Left colon (tissue), 2 donors: ENCODE results near the gene CALD1. TPM values are rescaled to one million over a fixed set of nuclear protein-coding genes. Genes with fewer than 3 reads are reported as not detected.

Source experiments
- ATAC-seq: fragments of 200-7000 bp; cut with Tn5 transposase; one replicate; pipeline ENCODE4 v1.9.1; 2020; ENCODE audit warnings: mild to moderate bottlenecking, moderate library complexity
- DNase-seq, 2 donors: peaks; one replicate each; pipeline ENCODE4 v3.0.0-alpha.2; 2020
- intact Hi-C, 2 donors: fragments of 100-400 bp; cut with DNase I in 1 of 2; cut with micrococcal nuclease in 1 of 2; formaldehyde crosslinking; loops; one replicate each; pipeline versions ENCODE4 v1.11.2 to v1.14.0; 2022; cut with DNase I, micrococcal nuclease
- total RNA-seq, 2 donors: library from RNA; stranded (reverse); fragmentation: NEBNext Ultra II Directional; extraction: Animal tissue kit (Norgen Biotek cat#: 25700); gene quantifications; one replicate each; pipeline ENCODE4 v1.2.1, GENCODE V29; 2021
- donor health status: DM: no; HTN: no; CAD: no.
- donor health status: DM: yes; HTN: yes; CAD: no.

Gene CALD1
- total RNA-seq, 2 donors from 2014 or later = 36.7 to 161 TPM

DNA sequence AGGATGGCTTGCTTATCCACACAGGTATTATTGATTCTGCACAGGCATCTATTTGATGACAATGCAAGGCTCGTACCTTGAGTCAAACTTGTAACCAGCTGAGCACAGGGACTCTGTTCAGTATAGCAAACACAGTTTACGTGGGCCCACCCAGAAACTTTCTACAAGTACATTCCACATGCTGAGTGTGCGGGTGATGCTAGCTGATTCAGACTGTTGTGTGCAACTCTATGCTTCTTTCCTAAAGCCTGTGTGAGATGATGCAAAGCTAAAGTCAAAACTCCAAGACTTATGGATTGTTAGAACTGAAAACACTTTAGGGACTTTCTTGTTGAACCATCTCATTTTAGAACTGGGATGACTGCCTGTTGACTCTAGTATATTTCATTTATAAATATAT lies 21.5 kb upstream of the CALD1 start:
- ATAC-seq (no peak), DNase-seq (no peak)
- intact Hi-C loops = no loop called here

DNA sequence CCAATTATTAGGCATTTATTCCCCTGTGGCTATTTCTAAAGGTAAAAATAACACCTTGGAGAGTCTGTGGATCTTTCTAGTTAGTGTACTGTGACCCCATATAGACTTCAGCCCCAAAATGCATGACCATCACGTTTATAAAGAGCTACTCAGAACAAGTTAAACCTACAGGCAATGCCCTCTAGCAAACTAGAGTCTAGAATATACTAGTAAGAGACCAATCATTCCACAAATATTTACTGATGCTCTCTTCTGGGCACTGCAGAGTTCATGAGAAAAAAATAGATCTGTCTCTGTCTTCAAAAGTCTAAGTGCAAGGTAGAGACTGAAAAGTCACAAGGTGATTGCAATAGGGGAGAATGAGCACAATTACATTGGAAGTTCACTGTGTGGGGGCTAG lies 20.5 kb upstream of the CALD1 start:
- intact Hi-C loops = no loop called here
- ATAC-seq (no peak), DNase-seq (no peak)

DNA sequence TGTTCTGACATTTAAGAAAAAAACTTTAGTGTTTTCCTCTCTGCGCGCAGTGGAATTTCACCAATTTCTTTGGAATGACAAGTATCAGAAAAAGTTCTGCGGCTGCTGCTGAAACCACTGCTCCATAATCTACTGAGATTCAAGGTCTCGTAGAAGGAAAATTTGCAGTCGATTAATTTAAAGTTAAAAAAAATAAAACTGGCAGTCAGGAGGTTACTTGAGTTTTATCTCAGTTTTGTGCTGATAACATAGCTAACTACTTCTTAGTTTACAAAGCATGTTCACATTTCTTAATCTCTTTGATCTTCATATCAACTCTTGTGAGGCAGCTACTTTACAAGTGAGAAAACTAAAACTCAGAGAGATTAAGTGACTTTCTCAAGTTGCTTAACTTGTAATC lies 18.2 kb upstream of the CALD1 start:
- intact Hi-C loops = no loop called here
- ATAC-seq = no peak
- no peak for DNase-seq

DNA sequence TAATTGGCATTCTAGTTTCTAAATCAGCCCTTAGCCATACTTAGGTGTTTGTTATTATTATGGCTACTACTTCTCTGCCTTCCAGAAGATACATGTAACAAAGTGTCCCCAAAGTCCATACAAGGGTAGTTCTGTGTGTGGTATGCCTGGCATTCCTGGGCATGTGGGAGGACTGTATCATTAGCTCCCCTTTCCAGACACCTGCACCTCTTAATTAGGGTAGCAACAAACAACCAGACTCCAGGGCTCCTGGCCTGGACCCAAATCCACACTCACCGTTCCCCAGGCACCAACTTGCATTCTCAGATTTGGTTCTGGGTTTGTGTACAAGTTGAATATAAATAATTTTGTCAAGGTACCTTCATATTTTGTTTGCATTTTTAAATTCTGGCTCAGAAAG lies 15.5 kb upstream of the CALD1 start:
- ATAC-seq = no peak
- no peak for DNase-seq
- intact Hi-C loops = no loop called here

GRCh38 chr7:134764365-134764764 lies 15.1 kb upstream of the CALD1 start:
- no peak for ATAC-seq
- intact Hi-C loops = no loop called here
- DNase-seq = no peak

- no peak for ATAC-seq
- intact Hi-C loops = no loop called here
- no peak for DNase-seq
Observed at GRCh38 chr7:134766779-134767519, 12.5 kb upstream of the CALD1 start.

DNA sequence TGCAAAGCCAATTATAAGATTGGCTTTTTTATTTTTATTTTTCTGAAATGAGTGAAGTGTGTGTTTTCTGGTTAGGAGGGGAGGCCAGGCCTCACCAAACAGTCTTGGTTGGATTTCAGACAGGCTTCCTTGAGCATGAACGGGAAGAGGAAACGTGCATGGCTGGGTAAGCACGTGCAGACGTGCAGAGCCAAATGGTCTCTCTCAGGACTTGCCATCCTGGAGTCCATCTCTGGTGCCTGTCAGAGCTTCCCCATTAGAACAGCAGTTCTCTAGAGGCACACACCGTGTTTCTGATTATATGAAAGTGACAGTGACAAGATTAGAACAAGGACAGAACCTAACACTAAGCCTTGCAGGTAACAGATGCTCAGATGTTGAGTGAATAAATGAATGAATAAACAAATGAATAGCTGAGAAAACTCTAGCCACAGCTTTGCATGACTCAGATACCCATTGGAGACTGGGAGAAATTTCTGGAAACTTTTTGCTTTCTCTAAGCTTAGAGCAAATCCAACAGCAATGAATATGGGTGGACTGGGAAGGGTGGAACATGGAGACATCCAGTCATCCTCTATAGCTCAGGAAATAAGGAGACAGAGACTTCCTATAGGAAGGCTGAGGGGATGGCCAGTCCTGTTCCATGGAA lies 11.8 kb upstream of the CALD1 start:
- intact Hi-C loops = no loop called here
- ATAC-seq (no peak), DNase-seq (no peak)

GRCh38 chr7:134768243-134768642 lies 11.2 kb upstream of the CALD1 start:
- intact Hi-C loops = no loop called here
- ATAC-seq (no peak), DNase-seq (no peak)

DNA sequence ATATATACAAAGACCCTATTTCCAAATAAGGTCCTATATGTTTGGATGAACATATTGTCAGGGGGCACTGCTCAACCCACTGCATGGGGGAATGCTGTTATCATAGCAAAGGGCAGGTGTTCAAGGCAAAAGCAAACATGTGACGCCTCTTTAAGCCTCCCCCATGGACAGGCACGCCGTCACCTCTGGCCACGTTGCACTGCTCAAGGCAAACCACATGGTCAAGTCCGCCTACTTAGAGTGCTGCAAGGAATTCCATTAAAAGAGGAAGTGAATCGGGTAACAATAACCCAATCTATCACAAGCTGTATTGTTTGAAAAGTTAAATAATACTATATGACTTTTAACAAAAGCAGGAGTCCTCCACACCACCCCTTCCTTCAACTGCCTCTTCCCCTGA lies 8.8 kb upstream of the CALD1 start:
- ATAC-seq (no peak), DNase-seq (no peak)
- intact Hi-C loops = no loop called here

DNA sequence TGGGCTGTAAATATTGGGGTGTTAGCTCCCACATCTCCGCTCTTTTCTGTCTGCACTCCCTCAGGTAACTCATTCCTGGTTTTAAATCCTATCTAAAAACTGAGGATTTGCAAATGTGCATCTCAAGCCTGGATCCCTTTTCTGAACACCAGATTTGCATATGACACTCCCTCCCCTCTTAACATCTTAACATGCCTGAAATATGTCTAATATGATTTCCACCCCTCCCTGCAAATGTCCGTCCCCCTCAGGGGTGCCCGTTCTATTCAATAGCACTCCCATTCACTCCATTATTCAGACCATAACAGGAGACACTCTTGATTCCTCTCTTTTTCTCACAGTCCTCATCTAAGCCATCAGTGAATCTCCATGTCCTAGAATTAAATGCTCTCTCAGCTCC lies 8.3 kb upstream of the CALD1 start:
- intact Hi-C loops = no loop called here
- DNase-seq (no peak), ATAC-seq (no peak)

DNA sequence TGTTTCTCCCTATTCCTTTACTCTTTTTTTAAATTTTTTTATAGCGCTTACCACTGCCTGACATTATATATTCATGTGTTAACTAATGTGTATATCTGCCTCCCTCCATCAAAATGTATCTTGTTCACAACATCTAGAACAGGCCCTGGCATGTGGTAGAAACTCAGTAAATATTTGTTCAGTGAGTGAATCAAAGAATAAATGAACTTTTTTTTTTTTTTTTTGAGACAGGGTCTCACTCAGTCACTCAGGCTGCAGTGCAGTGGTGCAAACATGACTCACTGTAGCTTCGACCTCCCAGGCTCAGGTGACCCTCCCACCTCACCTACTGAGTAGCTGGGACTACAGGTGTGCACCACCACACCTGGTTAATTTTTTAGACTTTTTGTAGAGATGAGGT lies 7.5 kb upstream of the CALD1 start:
- DNase-seq (no peak), ATAC-seq (no peak)
- intact Hi-C loops = no loop called here

DNA sequence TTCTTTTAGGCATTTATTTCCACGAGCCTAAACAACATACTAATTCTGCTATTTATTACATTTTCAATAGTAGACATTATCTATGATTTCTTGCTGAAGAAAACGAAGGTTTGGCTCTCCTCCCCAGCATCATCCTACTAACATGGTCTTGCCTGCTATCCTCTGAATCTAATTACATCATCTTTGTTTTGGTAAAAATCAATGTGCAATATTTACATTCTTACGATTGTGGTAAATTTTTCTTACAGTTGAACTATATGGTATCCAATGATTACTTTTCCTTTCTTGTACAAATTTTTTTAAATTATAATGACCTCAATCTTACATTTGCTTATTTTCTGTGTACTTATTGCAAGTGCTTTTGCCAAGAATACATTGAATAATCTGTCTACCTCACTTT lies 7.0 kb upstream of the CALD1 start:
- intact Hi-C loops = no loop called here
- ATAC-seq (no peak), DNase-seq (no peak)

DNA sequence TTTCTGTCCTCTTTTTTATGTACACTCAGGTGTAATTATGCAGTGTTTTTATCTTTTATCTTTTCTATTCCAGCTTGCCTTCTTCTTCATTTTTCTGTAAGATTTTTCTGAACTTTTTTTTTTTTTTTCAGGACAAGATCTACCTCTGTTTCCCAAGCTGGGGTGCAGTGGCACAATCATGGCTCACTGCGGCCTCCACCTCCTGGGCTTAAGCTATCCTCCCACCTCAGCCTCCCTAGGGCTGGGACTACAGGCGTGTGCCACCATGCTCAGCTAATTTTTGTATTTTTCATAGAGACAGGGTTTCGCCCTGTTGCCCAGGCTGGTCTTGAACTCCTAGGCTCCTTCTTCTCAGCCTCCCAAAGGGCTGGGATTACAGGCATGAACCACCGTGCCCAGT lies 6.3 kb upstream of the CALD1 start:
- DNase-seq = no peak
- intact Hi-C loops = no loop called here
- no peak for ATAC-seq

DNA sequence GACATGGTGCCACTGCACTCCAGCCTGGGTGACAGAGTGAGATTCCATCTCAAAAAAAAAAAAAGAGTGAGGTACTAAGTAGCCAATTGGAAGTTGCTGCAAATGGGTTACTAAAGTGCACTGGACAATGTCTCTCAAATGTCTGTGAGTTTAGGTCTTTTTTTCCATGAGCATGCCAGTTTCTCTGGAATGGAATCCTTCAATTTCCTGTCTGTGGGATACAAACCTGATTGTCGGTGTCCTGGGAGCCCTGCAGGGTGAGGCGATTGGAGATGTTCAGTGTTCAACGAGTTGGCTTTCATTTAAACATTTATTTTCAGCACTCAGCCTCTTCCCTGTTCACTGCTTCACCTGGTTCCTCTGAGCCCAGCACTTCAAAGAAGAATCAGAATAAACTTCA lies 5.3 kb upstream of the CALD1 start:
- ATAC-seq (no peak), DNase-seq (no peak)
- intact Hi-C loops = no loop called here

DNA sequence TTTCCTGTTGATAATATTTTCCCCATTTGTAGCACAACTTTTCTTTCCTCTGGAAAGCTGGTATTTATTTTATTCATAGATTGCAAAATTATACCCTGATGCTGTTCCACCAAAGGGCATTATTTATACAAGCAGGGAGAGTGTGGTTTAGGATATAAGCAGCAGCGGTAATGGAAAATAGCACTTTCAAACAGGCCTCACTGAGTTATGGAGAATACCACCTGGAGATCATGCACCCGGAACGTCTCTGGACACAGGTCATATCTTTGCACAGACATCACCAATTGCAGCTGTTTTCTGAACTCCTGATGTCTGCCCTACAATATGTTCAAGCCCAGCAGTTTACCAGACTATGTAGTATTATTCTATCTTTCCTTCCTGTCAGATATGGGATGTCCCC lies 2.0 kb upstream of the CALD1 start:
- intact Hi-C loops = no loop called here
- no peak for ATAC-seq
- DNase-seq = no peak

DNA sequence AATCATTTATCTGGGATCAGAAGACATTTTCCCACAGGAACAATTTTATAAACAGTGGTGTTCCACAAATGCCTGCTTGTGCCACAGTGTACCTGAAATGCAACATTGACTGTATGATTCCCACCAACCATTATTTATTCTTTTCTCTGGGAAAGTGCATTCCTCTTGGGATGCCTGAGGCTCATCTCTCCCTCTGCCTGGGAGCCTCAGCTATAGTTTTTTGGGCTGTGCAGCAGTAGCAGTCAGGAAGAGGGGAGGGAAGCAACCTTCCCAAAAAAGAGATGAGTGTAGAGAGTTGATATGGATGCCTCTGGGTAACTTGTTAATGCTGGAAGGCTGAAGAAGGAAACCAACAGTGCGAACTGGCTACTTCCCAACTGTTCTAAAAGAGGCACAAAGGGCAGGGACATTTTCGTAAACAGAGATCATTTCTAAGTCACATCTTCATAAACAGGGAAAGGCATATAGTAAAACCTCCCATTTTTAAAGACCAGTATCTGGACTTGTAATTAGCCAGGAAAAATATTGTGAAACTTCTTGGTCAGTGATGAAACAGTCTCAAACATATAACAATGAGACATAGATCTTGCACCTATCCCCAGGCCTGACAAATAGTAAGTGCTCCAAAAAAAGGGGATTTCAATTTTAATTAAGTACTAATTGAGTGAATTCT lies 1.4 kb upstream of the CALD1 start:
- intact Hi-C loops = no loop called here
- ATAC-seq (no peak), DNase-seq (no peak)

DNA sequence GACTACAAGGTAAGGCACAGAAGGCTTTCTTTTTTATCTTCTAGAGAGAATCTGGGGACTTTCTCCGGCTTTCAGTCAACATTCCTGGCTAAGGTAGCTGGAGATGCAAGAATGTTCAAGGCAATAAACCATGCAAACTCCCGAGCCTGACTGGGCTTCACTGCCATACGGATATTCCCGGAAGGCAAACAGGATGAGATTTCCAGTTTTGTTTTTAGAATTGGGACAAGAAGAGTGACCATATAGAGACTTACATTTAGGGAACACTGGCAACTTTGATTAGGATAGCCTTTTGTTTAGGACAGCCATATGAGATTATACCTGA lies 269 bp downstream of the CALD1 start:
- intact Hi-C loops = no loop called here
- DNase-seq = no peak
- ATAC-seq = peak; percentile 45

DNA sequence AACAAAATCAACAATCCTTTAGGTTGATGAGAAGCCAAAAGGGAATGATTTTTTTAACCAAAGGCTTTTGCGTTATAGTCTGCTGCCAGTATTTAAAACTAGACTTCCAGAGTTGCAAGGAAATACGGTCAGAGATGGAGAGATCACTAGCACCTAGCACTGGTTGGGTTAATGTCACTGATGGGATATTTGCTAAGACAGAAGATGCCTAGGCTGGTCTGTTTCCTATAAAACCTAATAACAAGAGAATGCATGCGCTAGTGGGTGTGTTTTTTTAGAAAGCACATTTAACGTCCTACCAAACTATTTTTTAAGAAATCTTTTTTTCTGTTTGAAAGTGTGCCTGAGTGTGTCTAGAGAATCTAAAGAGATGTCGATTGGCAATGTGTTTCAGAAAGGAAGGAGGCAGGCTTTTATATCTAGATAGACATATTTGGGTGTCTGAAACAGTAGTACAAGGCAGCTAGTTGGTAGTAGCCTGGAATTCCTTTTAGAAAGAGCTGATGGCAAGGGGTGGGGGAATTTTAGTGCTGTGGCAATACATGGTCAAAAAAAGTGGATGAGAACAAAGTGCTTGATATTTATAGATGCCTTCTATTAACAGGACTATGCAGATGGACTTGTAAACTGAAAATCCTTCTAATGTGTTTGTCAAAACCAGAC lies 863 bp downstream of the CALD1 start:
- no peak for DNase-seq
- intact Hi-C loops = no loop called here
- no peak for ATAC-seq

DNA sequence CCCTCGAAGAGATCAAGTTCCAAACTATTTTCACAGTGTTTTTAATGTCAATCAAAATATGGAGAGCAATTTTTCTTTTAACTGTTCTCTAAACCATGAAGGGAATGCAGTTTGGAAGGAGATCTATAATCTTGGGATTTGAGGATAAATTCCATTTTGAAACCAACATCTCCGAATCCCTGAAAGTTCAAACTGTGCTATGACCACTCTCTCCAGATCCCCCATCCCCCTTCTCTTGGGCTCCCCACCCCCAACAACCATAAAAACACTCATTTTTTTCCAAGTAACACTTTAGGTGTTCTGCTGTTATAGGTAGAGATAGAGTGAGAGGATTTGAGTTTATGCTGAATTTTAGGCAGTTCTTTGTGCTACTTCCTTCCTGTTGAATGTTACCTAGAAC lies 1.7 kb downstream of the CALD1 start:
- DNase-seq (no peak), ATAC-seq (no peak)
- intact Hi-C loops = no loop called here

DNA sequence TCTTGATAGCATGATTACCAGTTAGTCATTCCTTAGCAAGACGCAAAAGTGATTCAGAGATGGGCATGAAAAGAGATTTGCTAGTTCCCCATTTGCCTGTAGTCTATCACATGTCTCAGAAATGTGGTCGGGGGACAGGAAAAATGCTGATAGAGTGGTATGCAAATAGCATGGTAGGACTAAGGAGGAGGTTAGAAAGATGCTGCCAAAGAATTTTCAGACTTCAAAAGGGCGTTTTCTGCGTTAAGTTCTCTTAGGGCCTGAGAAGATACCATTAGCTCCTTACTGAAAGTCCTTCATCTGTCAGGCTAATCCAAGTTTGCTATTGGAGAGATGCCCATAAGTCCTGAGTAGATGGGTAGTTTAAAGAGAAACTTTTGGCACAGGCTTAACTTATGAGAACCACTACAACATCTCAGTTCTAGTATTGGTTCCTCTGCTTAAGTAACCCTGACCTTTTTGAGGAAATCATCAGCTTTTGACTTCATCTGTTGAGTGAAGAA lies 2.7 kb downstream of the CALD1 start:
- DNase-seq (no peak), ATAC-seq (no peak)
- intact Hi-C loops = no loop called here
